NCI-H446 treated with DMSO at 0.1 percent for 48 hours (cell line): ENCODE data around the gene GRB10.
"Not testable (repeated sequence)": the region's sequence is repeated elsewhere in the genome, so short reads cannot be mapped to it uniquely, and the experiment has no call there.

Experiments
- DNase-seq: peaks from one replicate; lab custom pipeline; 2025; lab: John Stamatoyannopoulos, UW

The GRB10 gene

DNA sequence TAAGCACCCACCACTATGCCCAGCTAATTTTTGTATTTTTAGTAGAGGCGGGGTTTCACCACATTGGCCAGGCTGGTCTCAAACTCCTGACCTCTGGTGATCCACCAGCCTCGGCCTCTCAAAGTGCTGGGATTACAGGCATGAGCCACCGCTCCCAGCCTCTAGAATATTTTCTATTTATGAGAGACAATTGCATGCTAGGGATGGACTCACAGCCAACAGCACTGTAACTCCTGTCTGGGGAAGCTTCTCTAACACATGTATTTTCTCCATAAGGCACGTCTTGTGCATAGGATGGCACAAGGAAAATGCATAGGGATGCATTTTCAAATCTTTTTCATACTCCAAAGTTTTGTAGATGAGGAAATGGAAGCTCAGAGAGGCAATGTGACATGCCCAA lies 237.1 kb downstream of the GRB10 start:
- DNase-seq, result not testable (repeated sequence)

DNA sequence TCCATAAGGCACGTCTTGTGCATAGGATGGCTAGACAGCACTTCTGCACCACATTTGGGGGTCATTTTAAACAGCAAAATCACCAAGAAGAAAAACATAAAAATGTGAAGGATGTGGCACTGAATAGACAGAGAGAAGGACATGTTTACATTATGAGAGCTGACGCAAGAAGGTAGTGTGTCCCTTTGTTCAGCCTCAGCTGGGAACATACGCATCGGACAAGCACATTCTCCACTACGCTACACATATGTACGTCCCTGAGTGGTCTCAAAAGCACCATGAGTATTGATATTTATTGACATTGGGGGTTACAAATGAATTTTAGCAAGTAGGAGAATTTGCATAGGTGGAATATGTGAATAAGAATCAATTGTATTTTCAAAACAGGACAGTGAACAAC lies 237.7 kb downstream of the GRB10 start:
- no peak for DNase-seq

DNA sequence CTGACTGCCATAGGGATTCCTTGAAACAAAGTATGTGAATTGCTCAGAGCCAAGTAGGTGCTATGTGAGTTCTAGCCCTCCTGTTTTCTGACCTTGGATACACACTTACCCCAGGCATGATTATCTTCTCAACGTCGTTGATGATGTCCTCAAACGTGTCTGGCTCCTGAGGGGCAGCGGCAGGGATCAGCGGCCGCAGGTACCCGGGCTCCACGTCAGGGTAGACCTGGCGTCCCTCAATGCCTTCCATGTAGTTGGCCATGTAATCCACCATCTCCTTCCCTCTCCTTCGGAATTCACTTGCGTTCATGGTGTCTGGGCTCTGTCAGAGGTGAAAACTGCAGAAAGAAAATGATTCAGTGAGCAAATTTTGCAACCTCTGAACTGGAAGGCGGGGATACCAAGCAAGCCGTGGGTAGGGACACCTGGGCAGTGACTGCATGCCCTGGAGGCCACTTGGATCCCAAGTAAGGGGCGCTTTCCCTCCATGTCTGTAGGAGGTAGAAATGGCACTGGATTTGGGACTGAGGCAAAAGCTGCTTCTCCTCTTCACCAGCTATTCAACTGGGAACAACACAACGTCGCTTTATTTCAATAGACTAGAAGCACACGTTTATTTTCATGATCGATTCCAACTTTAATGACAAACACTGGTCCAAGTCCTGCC lies 238.8 kb downstream of the GRB10 start:
- no peak for DNase-seq

DNA sequence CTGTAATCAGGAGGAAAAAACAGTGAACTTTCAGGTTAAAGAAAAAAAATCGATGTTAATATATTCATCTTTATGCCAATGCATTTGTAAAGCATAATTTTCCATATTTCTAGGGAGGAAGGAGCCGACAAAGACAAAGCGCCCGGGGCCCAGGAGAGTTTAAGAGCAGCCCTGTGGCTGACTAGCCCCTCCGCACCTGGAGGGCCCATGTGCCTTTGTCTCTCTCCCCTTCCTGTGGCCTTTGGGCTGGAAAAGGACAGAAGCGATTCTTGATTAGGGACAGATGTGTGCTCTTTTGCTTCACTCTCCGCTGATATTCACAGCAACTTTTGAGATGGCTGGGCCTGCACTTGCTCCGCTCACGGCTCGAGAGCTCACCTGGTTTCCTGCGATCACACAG lies 240.6 kb downstream of the GRB10 start:
- no peak for DNase-seq

DNA sequence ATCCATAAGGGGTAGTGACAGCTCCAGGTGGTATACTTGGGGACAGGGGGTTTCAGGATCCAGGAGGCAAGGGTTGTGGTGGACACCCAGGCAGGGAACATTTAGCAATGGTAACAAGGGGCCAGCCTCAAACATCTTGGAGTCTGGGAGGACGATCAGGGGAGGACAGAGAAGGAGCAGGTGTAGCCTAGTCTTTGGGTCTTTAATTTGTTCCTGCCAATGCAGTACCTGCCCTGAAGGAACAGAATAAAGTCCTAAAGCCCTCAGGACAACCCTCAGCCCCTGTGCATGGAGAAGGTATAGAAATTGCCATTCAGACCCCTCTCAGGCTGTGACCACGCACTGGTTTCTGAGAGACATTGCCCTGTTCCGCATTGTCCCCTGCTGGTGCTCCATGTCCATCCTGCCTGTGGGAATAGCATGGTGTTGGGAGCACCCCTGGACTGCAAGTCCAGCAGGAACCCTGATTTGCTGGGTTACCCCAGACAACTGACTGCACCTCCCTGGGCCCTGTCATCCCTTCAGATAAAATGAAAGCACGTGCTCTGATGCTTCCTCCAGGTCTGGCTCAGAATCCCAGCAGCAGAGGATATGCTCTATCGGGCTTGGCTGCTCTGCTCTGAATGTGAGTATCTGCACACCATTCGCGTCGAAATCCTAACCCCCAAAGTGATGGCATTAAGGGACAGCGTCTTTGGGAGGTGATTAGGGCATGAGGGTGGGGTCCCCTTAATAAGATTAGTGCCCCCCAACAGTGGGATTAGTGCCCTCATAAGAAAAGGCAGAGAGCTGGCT lies 241.7 kb downstream of the GRB10 start:
- no peak for DNase-seq
